Measurements from ENCODE around the gene OR9A4.

The OR9A4 gene

DNA sequence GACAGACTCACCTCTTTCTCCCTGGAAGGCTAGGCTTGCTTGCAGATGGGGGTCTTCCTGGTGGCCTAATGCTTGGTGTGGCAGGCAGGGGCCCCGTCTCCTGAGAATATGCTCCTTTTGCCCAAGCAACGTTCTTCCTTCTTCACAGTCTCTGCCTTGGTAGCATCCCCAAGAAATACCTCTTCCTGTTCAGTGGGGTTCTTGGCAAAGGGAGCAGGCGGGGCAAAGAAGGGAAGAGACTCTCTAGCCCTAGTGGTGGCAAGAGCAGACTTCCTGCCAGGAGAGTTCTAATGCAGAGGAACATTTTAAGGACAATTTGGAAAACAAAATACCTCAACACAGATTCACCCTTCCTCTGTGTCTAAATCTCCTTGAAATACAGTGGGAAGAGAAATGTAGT lies 30.6 kb downstream of the OR9A4 start, which contains the start of gene CLEC5A:
Gene CLEC5A, minus strand, starts transcription at position 179 of the 400 bp plus-strand sequence. CDS start 682 bp downstream, outside the sequence.
- in situ Hi-C loops (cut with MboI; ENCODE audit: low sequenced_read_pairs) = no loop called here

DNA sequence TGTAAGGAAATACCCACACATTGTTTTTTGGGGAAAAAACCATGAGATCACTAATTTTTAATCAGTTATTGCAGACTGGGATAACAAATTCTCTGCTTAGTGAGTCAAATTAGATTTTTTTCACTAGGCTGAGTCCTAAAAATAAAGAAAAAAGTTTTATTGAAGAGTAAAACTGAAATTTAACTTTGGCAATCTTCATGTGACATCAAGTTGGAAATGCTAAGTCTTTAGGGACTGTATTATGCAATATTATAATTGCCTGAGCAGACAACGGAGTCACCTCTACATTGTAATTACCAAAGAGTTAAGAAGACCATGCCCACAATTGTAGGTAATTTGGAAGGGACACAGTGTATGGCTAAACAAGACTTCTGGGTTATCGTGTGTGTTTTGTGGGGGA lies 32.8 kb downstream of the OR9A4 start:
- in situ Hi-C loops (cut with MboI; ENCODE audit: low sequenced_read_pairs) = no loop called here

DNA sequence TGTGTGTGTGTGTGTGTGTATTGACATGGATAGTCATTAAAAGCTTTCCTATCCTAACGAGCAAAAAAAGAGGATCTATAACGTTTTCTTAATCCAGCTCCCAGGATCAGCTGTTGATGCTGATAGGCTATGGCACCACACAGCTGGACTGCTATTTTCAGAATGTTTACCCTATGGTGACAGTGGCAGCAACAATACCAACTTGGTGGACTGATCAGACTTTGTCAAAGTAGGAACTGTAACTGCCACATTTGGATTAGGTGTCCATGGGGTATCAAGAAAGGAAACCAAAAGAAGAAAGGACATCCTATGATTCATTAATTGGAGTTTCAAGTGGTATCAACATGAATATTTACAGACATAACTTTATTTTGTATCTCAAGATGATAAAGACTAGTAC lies 33.3 kb downstream of the OR9A4 start:
- in situ Hi-C loops (cut with MboI; ENCODE audit: low sequenced_read_pairs) = no loop called here

DNA sequence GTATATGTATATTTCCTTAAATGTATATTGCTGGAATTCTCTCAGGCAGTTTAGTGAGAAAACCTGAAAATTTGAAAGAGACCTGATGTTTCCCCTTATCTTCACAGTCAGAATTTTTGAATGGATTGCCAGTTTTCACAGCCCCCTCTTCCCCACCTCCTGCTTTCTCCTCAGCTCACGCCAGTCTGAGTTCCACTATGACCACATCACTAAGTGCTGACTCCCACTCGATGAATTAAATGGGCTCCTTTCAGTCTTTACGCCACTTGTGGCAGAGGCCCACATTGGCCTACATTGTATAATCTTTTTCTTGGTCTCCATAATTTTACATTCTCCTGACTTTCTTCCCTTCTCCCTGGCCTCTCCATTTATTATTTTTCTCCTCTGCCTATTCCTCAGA lies 33.7 kb downstream of the OR9A4 start:
- in situ Hi-C loops (cut with MboI; ENCODE audit: low sequenced_read_pairs) = no loop called here

DNA sequence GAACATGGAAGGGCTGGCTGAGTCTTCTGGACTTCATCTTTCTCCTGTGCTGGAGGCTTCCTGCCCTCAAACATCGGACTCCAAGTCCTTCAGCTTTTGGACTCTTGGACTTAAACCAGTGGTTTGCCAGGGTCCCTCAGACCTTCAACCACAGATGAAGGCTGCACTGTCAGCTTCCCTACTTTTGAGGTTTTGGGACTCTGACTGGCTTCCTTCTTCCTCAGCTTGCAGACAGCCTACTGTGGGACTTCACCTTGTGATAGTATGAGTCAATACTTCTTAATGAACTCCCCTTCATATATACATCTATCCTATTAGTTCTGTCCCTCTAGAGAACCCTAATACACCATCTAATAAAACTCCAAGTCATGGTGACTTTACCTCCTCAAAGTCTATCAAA lies 34.6 kb downstream of the OR9A4 start:
- in situ Hi-C loops (cut with MboI; ENCODE audit: low sequenced_read_pairs) = no loop called here

DNA sequence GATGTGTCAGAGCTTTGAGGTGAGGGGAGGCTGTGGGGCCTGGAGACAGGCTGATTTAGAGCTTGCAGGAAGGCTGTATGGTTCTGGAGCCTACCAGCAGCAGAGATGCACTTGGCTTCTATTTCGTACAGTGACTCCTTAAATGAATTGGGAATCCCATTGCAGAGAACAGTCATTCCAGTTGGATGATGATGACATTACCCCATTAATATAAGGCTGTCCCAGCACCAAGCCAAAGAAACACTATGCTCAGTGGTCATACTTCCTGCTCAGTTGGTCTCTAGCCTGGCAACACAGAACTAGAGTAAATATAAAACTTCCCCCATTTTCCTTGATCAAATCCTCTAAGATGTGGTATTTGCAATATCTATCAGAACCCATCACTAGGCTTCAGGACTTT lies 36.3 kb downstream of the OR9A4 start:
- in situ Hi-C loops (cut with MboI; ENCODE audit: low sequenced_read_pairs) = no loop called here

DNA sequence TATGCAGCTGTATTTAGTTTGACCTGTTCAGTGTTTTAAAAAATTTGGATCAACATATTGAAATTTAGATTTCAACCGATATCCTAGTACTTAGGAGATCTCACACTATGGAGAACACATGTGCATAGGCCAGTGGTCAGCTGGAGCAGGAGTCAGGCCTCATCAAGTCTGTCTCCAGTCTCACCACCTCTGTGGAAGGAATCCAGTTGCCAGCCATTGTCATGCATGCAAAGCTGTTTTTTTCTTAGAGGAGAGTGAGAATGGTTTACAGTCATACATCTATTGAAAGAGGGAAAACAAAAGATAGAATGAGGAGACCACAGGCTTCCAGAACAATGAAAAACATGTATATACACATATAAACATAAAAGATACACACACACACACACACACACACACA lies 38.1 kb downstream of the OR9A4 start:
- in situ Hi-C loops (cut with MboI; ENCODE audit: low sequenced_read_pairs) = no loop called here

DNA sequence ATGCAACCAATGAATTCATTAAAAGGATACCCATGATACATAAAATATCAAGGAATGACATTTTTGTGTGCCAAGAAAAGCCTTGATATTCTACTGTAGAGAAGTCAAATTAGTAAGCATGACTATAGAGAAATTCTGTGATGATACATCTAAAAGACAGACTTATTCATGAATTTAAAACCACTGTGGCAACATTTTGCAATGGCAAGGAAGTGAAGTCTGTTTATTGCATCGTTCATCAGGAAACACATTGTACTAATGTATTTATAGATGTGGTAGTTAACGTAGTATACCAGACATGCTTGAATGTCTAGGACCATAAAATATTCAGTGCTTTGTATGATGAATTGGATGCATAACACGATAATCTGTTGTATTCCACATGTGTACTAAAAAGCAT lies 39.9 kb downstream of the OR9A4 start:
- in situ Hi-C loops (cut with MboI; ENCODE audit: low sequenced_read_pairs) = no loop called here

DNA sequence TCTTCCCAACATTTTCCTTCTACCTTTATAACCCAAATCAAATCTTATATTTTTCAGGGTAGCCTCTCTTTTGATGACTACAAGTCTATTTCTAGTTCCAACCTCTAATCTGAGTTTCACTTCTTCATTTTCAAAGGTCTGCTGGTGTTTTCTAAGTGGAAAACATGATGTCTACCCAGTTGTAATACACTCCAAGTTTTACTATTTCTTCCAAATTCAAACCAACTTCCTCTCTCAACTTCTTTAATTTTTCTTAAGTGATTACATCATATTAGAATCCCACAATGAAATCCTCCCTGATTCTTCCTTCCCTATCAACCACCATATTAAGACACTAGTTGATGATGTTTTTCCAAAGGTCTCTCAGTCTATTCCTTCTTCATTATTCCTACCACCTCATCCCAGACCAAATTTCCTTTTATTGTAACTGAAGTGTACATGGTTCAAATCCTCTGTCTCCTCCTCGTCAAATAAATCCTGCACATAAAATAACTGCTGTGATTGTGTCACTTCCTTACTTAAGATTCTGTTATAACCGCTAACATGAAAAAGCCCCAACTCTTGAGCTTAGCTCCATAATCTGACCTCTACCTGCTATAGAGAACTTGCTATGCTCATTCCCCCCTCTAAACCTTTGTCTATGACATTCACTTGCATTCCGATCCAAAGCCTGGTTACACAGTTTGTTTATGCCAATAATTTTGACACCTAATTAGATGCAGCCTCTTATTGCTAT lies 44.7 kb downstream of the OR9A4 start:
- in situ Hi-C loops (cut with MboI; ENCODE audit: low sequenced_read_pairs) = no loop called here

All from HL-60/S4 (cell line).